PC-3 (cell line): ENCODE measurements around the gene SEPTIN14. TPM values are rescaled to one million over a fixed set of nuclear protein-coding genes. Genes with fewer than 3 reads are reported as not detected.
"Not testable (repeated sequence)": the region's sequence is repeated elsewhere in the genome, so short reads cannot be mapped to it uniquely, and the experiment has no call there.

ENCODE experiments used
- ATAC-seq: fragments of 200-7000 bp; cut with Tn5 transposase; 2 replicates; pipeline ENCODE4 v1.9.1; 2020; ENCODE audit warnings: mild to moderate bottlenecking, moderate library complexity
- BruUV-seq: library from RNA; stranded (reverse); fragments of 400-500 nt; replicated peaks from 2 replicates; lab custom pipeline; 2021; lab: Mats Ljungman, UMichigan
- CTCF ChIA-PET: fragments of 300-600 bp; sonication (Branson Sonifier 250); formaldehyde crosslinking; loops from one replicate; lab custom pipeline; 2022; ENCODE audit warnings: antibody characterized with exemption; lab: Charles Lee
- POLR2A ChIA-PET: fragments of 300-600 bp; sonication (Branson Sonifier 250); formaldehyde crosslinking; loops from one replicate; lab custom pipeline; 2022; ENCODE audit warnings: antibody characterized with exemption; ENCODE audit not compliant: unreplicated experiment; lab: Charles Lee
- DNase-seq: peaks from one replicate; pipeline ENCODE4 v3.0.0-alpha.2; 2015
- H2AFZ ChIP-seq: fragments of 300-600 bp; sonication (generic); 2 replicates; pipeline ENCODE4 v1.6.0; 2016; ENCODE audit warnings: antibody characterized with exemption, low read length
- H3F3A ChIP-seq: fragments of 300-600 bp; sonication (generic); one replicate; pipeline ENCODE4 v1.6.0; 2017; ENCODE audit warnings: antibody characterized with exemption, low read length, control low read depth, mild to moderate bottlenecking; ENCODE audit not compliant: unreplicated experiment
- H3K27ac ChIP-seq: fragments of 300-600 bp; sonication (generic); 2 replicates; pipeline ENCODE4 v1.5.1; 2016; ENCODE audit warnings: mild to moderate bottlenecking, low read length
- H3K27me3 ChIP-seq: fragments of 300-600 bp; sonication (generic); 2 replicates; pipeline ENCODE4 v1.6.1; 2016; ENCODE audit warnings: low read length, mixed read lengths
- H3K36me3 ChIP-seq: fragments of 300-600 bp; sonication (generic); 2 replicates; pipeline ENCODE4 v1.6.1; 2016; ENCODE audit warnings: low read depth, mixed run types, low read length, mixed read lengths
- H3K4me1 ChIP-seq: fragments of 300-600 bp; sonication (generic); 2 replicates; pipeline ENCODE4 v1.5.1; 2016; ENCODE audit warnings: low read length; ENCODE audit not compliant: insufficient read depth
- H3K4me2 ChIP-seq: fragments of 300-600 bp; sonication (generic); 2 replicates; pipeline ENCODE4 v1.6.0; 2016; ENCODE audit warnings: low read length
- H3K4me3 ChIP-seq: fragments of 300-600 bp; sonication (generic); 2 replicates; pipeline ENCODE4 v1.5.1; 2016; ENCODE audit warnings: mild to moderate bottlenecking, low read length, mixed read lengths
- H3K79me2 ChIP-seq: fragments of 300-600 bp; sonication (generic); 2 replicates; pipeline ENCODE4 v1.6.1; 2017; ENCODE audit warnings: low read length, mixed read lengths
- H3K9ac ChIP-seq: fragments of 300-600 bp; sonication (generic); 2 replicates; pipeline ENCODE4 v1.6.0; 2016; ENCODE audit warnings: mild to moderate bottlenecking, low read length
- H3K9me2 ChIP-seq: fragments of 300-600 bp; sonication (generic); replicated peaks from 2 replicates; pipeline ENCODE4 v1.6.1; 2016; ENCODE audit warnings: mixed run types, low read length, mixed read lengths
- H3K9me3 ChIP-seq: fragments of 300-600 bp; sonication (generic); 2 replicates; pipeline ENCODE4 v1.6.1; 2016; ENCODE audit warnings: low read length, mixed read lengths
- H4K20me1 ChIP-seq: fragments of 300-600 bp; sonication (generic); 2 replicates; pipeline ENCODE4 v1.6.1; 2016; ENCODE audit warnings: low read length, mixed read lengths
- EZH2 ChIP-seq: fragments of 300-600 bp; sonication (generic); IDR thresholded peaks from one replicate; pipeline ENCODE4 v1.6.1; 2017; ENCODE audit warnings: antibody characterized with exemption, mild to moderate bottlenecking, low read length; ENCODE audit not compliant: unreplicated experiment
- EZH2phosphoT487 ChIP-seq: fragments of 300-600 bp; sonication (generic); IDR thresholded peaks from 2 replicates; pipeline ENCODE4 v1.6.1; 2018; ENCODE audit warnings: mild to moderate bottlenecking, antibody characterized with exemption, low read length, borderline replicate concordance
- intact Hi-C: fragments of 100-400 bp; cut with micrococcal nuclease; formaldehyde crosslinking; loops from 2 replicates; pipeline ENCODE4 v1.9.0; 2023
- total RNA-seq: library from RNA; depleted of rRNA; stranded (reverse); fragments of >200 nt; gene quantifications from 2 replicates; pipeline ENCODE4 v1.2.3, GENCODE V29; 2014
- TF ChIP-seq, protein P1 (sequence below): fragments of 300-600 bp; sonication (generic); conservative IDR thresholded peaks from 2 replicates; pipeline ENCODE4 v1.5.1; 2017; ENCODE audit warnings: antibody characterized with exemption, low read depth, mild to moderate bottlenecking, low read length

SEPTIN14 gene
- total RNA-seq, 1 experiment from 2014 or later = not detected

DNA sequence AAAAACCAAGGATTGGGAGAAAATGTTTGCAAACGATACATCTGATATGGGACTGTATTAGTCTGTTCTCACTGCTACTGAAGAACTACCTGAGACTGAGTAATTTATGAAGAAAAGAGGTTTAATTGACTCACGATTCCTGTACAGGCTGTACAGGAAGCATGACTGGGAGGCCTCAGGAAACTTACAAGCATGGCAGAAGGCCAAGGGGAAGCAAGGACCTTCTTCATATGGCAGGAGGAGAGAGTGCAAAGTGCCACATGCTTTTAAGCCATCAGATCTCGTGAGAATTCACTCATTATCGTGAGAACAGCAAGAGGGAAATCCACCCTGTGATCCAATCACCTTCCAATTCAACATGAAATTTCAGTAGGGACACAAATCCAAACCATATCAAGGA lies 35.7 kb upstream of the SEPTIN14 start:
- intact Hi-C loops = no loop called here
- DNase-seq (peak; percentile 22), ATAC-seq (no peak)
- Histone ChIP-seq H3K9ac (no peak overlapping the region), H3K4me1 (no peaks in the 10 kb centered on the region), H3K36me3 (no peaks in the 10 kb centered on the region; the same call in 1 of the 2 replicates), H4K20me1 (no peaks in the 10 kb centered on the region), H2AFZ (no peak overlapping the region), H3K9me3 (no peaks in the 10 kb centered on the region), H3F3A (no peaks in the 10 kb centered on the region), H3K4me3 (no peak overlapping the region), H3K79me2 (no peaks in the 10 kb centered on the region), H3K27me3 (no peaks in the 10 kb centered on the region), H3K9me2 (no peaks in the 10 kb centered on the region), H3K27ac (no peak overlapping the region), H3K4me2 (no peak overlapping the region)
- BruUV-seq = no TSS peak
- CTCF ChIA-PET = no interaction called here
- TF ChIP-seq, protein P1, sequence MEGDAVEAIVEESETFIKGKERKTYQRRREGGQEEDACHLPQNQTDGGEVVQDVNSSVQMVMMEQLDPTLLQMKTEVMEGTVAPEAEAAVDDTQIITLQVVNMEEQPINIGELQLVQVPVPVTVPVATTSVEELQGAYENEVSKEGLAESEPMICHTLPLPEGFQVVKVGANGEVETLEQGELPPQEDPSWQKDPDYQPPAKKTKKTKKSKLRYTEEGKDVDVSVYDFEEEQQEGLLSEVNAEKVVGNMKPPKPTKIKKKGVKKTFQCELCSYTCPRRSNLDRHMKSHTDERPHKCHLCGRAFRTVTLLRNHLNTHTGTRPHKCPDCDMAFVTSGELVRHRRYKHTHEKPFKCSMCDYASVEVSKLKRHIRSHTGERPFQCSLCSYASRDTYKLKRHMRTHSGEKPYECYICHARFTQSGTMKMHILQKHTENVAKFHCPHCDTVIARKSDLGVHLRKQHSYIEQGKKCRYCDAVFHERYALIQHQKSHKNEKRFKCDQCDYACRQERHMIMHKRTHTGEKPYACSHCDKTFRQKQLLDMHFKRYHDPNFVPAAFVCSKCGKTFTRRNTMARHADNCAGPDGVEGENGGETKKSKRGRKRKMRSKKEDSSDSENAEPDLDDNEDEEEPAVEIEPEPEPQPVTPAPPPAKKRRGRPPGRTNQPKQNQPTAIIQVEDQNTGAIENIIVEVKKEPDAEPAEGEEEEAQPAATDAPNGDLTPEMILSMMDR = no peak
- no peak for TF ChIP-seq EZH2phosphoT487
- TF ChIP-seq EZH2 = no peak
- POLR2A ChIA-PET = no interaction called here

DNA sequence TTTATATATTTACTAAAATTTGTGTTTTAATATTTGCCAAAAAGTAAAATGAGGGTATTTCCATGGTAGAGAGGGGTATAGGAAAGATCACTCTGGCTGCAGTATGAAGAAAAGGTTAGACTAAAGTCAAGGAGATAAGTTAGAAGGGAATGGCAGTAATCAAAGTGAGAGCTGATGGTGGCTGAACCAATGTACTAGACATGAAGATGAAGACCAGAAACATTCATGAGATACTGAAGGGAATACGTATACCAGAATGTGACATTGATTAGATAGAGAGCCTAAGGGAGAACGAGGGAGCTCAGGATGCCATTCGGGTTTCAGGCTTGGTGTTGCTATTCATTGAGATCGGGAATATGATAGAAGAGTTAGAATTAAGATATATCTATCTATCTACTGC lies 32.5 kb upstream of the SEPTIN14 start:
- Histone ChIP-seq H3K27me3 (no peaks in the 10 kb centered on the region), H3K9me3 (no peaks in the 10 kb centered on the region), H2AFZ (no peak overlapping the region), H3K9me2 (no peaks in the 10 kb centered on the region), H3K36me3 (no peaks in the 10 kb centered on the region), H3K27ac (no peak overlapping the region), H4K20me1 (no peaks in the 10 kb centered on the region), H3K79me2 (no peaks in the 10 kb centered on the region), H3K9ac (no peak overlapping the region), H3K4me1 (no peaks in the 10 kb centered on the region), H3K4me3 (no peak overlapping the region), H3K4me2 (no peak overlapping the region), H3F3A (no peaks in the 10 kb centered on the region)
- no peak for ATAC-seq
- TF ChIP-seq EZH2phosphoT487 = no peak
- TF ChIP-seq, protein P1 = no peak
- TF ChIP-seq EZH2 = no peak
- CTCF ChIA-PET = no interaction called here
- no TSS peak for BruUV-seq
- POLR2A ChIA-PET = no interaction called here
- intact Hi-C loops = no loop called here
- DNase-seq = no peak

DNA sequence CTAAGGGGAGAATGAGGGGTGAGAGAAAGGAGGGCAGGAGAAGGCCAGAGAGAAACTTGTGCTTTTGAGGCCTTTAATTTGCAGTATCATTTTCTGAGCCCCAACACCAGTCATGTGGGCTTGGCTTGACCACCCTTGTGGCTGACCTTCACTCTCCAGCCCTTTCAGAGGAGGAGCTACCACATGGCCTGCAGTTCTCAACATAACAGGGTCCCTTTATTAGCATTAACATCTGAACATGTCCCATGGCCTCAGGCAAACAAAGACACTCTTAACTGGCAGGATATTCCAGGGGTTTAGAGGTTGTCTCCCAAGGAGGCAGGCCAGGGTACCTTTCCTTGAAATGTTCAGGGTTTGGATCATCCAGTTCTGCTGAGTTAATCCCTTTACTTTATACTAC lies 31.4 kb upstream of the SEPTIN14 start:
- intact Hi-C loops = no loop called here
- Histone ChIP-seq H3K27ac (no peak overlapping the region), H3K9ac (no peak overlapping the region), H3K36me3 (no peaks in the 10 kb centered on the region), H3K9me3 (no peaks in the 10 kb centered on the region), H2AFZ (no peak overlapping the region), H3K27me3 (no peaks in the 10 kb centered on the region), H4K20me1 (no peaks in the 10 kb centered on the region), H3K79me2 (no peaks in the 10 kb centered on the region), H3K4me2 (no peak overlapping the region), H3K4me1 (no peaks in the 10 kb centered on the region), H3K9me2 (no peaks in the 10 kb centered on the region), H3F3A (no peaks in the 10 kb centered on the region), H3K4me3 (no peak overlapping the region)
- BruUV-seq = no TSS peak
- ATAC-seq (no peak), DNase-seq (no peak)
- CTCF ChIA-PET = no interaction called here
- POLR2A ChIA-PET = no interaction called here
- TF ChIP-seq EZH2 (no peak), EZH2phosphoT487 (no peak)
- TF ChIP-seq, protein P1 = no peak

DNA sequence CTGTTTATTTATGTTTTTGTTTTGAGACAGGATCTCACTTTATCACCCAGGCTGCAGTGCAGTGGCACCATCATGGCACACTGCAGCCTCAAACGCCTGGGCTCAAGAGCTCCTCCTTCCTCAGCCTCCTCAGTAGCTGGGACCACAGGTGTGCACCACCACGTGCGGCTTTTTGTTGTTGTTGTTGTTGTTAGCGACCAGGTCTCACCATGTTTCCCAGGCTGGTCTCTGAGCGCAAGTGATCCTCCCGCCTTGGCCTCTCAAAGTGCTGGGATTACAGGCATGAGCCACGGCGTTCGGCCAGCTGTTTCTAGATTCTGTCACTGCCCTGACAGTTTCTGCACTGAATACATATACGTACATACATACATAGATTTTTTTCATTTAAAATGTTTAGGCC lies 25.8 kb upstream of the SEPTIN14 start:
- POLR2A ChIA-PET, H3K79me2 ChIP-seq, H3K36me3 ChIP-seq, H3K27me3 ChIP-seq, H4K20me1 ChIP-seq, DNase-seq, H3F3A ChIP-seq, H3K9me2 ChIP-seq, H3K9me3 ChIP-seq, ATAC-seq, BruUV-seq, H3K4me1 ChIP-seq, CTCF ChIA-PET, H3K27ac ChIP-seq: not testable (repeated sequence)
- peak overlapping the region; percentile 59; the same call in 1 of the 2 replicates for H3K9ac ChIP-seq
- peak overlapping the region; percentile 84 for H3K4me2 ChIP-seq
- peak overlapping the region; percentile 72 for H3K4me3 ChIP-seq
- H2AFZ ChIP-seq = 0 out of 2 replicates have a peak overlapping the region, but pooled peaks have one; percentile 67
- intact Hi-C loops = loop anchor here (5.0 kb wide), 1 partner anchor 246 kb away; no protein-coding TSS in a partner anchor
